NOMO-1 treated with DMSO at 0.1 percent for 48 hours (cell line): ENCODE measurements around the gene PPBP.

Experiments used
- DNase-seq: peaks from one replicate; lab custom pipeline; 2025; ENCODE audit not compliant: unreplicated experiment; lab: John Stamatoyannopoulos, UW

Gene PPBP

GRCh38 chr4:73988061-73988460 is at the start of gene PPBP:
TSS of gene PPBP (minus strand) at chr4:73988190. CDS start at chr4:73988103, 87 bp downstream.
- DNase-seq: peak; percentile 13

GRCh38 chr4:74037076-74037955 is 49.3 kb upstream of the PPBP start:
- DNase-seq: no peak

GRCh38 chr4:74033739-74034138 is 45.7 kb upstream of the PPBP start:
- peak; percentile 16 for DNase-seq

- DNase-seq: no peak
Measured at GRCh38 chr4:74032064-74032463, 44.1 kb upstream of the PPBP start.

GRCh38 chr4:74031576-74031975 is 43.6 kb upstream of the PPBP start:
- DNase-seq: no peak

- DNase-seq: no peak
Measured at GRCh38 chr4:74030285-74030684, 42.3 kb upstream of the PPBP start.

GRCh38 chr4:74028504-74028903 is 40.5 kb upstream of the PPBP start:
- DNase-seq: no peak

- DNase-seq: no peak
Measured at GRCh38 chr4:74023709-74024108, 35.7 kb upstream of the PPBP start.

- DNase-seq: no peak
Measured at GRCh38 chr4:74021601-74022000, 33.6 kb upstream of the PPBP start.

GRCh38 chr4:74018771-74019170 is 30.8 kb upstream of the PPBP start:
- peak; percentile 98 for DNase-seq

- DNase-seq: no peak
Measured at GRCh38 chr4:74018116-74018515, 30.1 kb upstream of the PPBP start.

GRCh38 chr4:74016068-74016467 is 28.1 kb upstream of the PPBP start:
- peak; percentile 66 for DNase-seq

- no peak for DNase-seq
Measured at GRCh38 chr4:74015126-74015780, 27.3 kb upstream of the PPBP start.

- no peak for DNase-seq
Measured at GRCh38 chr4:74014332-74014731, 26.3 kb upstream of the PPBP start.

GRCh38 chr4:74013264-74013663 is 25.3 kb upstream of the PPBP start:
- DNase-seq: no peak

GRCh38 chr4:74012130-74012529 is 24.1 kb upstream of the PPBP start:
- no peak for DNase-seq

- no peak for DNase-seq
Measured at GRCh38 chr4:74009307-74009706, 21.3 kb upstream of the PPBP start.

- no peak for DNase-seq
Measured at GRCh38 chr4:74006009-74006476, 18.1 kb upstream of the PPBP start.

- DNase-seq: no peak
Measured at GRCh38 chr4:74005528-74005927, 17.5 kb upstream of the PPBP start.

GRCh38 chr4:74004668-74005067 is 16.7 kb upstream of the PPBP start:
- no peak for DNase-seq

GRCh38 chr4:74000301-74000700 is 12.3 kb upstream of the PPBP start:
- no peak for DNase-seq
